Measurements from ENCODE around the gene MCTP1. TPM values are rescaled to one million over a fixed set of nuclear protein-coding genes. Genes with fewer than 3 reads are reported as not detected.

The MCTP1 gene
- total and polyA plus RNA-seq, 2 of the 8 experiments (the other 6 are each of a cell fraction or from before 2014, with no cell fraction given): 0.56 to 3.4 TPM

GRCh38 chr5:95081500-95081960 lies 203.4 kb downstream of the MCTP1 start (continued):
- TF ChIP-seq CHD7 (IDR thresholded peaks at IDR 0.05; ENCODE audit: insufficient replicate concordance, low read length) (no peak), RBBP5 (IDR thresholded peaks at IDR 0.05; ENCODE audit: borderline replicate concordance, low read depth, low read length) (no peak), NANOG (IDR thresholded peaks at IDR 0.05; ENCODE audit: insufficient read depth, low read depth, low read length, poor library complexity, severe bottlenecking) (no peak), RNF2 (IDR thresholded peaks at IDR 0.05; ENCODE audit: borderline replicate concordance, low read depth, low read length, missing control alignments, poor library complexity, severe bottlenecking) (no peak), SP4 (IDR thresholded peaks at IDR 0.05; ENCODE audit: low read length) (no peak), EP300 (IDR thresholded peaks at IDR 0.05; ENCODE audit: borderline replicate concordance in 1 of 2, low read depth in 2 of 2, low read length in 2 of 2) (no peak), TCF12 (IDR thresholded peaks at IDR 0.05; ENCODE audit: low read depth, low read length) (no peak), TAF7 (optimal IDR thresholded peaks at IDR 0.05; ENCODE audit: borderline replicate concordance, low read depth, low read length) (no peak), KDM4A (IDR thresholded peaks at IDR 0.05; ENCODE audit: low read depth, low read length, severe bottlenecking) (no peak), MAFK (IDR thresholded peaks at IDR 0.05; ENCODE audit: low read depth, low read length) (no peak), EGR1 (IDR thresholded peaks at IDR 0.05; ENCODE audit: borderline replicate concordance, low read depth, low read length) (no peak)

Measured in H1 (cell line).